GM18907 (cell line): ENCODE data around the gene PLA2G3.
"Not testable (repeated sequence)": the region's sequence is repeated elsewhere in the genome, so short reads cannot be mapped to it uniquely, and the experiment has no call there.

ENCODE experiments used
- ATAC-seq: cut with Tn5 transposase; IDR thresholded peaks from one replicate; pipeline ENCODE4 v1.9.1; 2021; ENCODE audit warnings: mild to moderate bottlenecking, moderate library complexity; ENCODE audit not compliant: unreplicated experiment

Gene PLA2G3

DNA sequence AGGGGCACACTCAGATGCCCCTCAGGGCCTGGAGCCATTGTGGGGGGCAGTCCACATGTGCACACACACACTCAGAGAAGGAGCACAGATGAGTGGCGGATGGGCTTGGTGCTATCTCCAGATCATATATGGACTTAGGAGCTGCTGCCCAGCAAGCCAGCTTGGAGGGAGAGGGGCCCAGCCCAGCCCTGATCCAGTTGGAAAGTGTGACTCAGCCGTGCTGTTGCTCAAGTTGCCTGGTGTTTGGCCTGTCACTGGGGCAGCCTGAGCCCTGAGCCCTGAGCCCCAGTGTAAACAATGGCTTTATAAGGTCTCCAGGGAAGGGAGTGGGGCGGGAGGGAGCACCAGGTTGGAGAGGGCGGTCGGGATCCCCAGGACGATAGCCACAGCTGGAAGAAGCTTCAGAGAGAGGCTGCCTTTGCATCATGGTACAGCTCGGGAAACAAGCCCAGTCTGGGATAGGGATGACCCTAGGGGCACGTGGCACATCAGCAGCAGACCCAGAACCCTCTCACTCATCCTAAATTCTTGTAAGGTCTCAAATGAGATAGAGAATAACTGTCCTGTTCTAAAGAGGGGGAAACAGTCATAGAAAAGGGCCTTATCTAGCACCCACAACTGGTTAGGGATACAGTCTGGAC, 37.7 kb downstream of the PLA2G3 start:
- no peak for ATAC-seq

GRCh38 chr22:31100762-31101525, 39.4 kb downstream of the PLA2G3 start:
- ATAC-seq, result no peak

- ATAC-seq, result no peak
These were observed 40.2 kb downstream of the PLA2G3 start for GRCh38 chr22:31099841-31100761.

- ATAC-seq, result no peak
These were observed 40.9 kb downstream of the PLA2G3 start for GRCh38 chr22:31099386-31099785.

GRCh38 chr22:31098632-31099110, 41.6 kb downstream of the PLA2G3 start:
- ATAC-seq, result no peak

GRCh38 chr22:31097941-31098631, 42.2 kb downstream of the PLA2G3 start:
- no peak for ATAC-seq

- ATAC-seq, result not testable (repeated sequence)
These were observed 42.8 kb downstream of the PLA2G3 start for GRCh38 chr22:31097539-31097938.

- ATAC-seq, result no peak
These were observed 43.5 kb downstream of the PLA2G3 start for GRCh38 chr22:31096657-31097279.

DNA sequence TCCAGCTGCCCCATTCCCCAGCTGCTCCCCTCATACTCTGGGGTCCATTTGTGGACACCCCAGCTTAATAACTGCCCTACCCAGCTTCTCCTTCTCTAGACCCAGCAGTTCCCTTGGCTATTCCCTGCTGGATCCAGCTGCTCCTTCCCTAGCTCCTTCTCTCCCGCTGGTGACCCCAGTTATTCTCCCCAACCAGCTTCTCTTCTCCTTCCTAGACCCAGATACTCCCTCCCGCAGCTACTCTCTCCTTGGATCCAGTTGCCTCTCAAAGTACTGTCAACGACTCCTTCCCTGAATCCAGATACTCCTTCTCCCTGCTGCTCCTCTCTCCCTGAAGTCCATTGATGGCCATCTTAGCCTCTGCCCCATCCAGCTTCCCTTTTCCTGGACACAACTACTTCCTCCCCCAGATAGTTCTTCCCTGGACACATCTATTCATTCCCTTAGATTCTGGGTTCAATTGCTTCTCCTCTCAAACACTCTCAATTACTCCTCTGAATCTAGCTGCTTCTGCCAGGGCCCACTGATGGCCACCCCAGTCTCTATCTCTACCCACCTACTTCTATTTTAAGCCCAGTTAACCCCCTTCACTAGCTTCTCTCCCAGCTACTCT, 44.6 kb downstream of the PLA2G3 start:
- no peak for ATAC-seq

DNA sequence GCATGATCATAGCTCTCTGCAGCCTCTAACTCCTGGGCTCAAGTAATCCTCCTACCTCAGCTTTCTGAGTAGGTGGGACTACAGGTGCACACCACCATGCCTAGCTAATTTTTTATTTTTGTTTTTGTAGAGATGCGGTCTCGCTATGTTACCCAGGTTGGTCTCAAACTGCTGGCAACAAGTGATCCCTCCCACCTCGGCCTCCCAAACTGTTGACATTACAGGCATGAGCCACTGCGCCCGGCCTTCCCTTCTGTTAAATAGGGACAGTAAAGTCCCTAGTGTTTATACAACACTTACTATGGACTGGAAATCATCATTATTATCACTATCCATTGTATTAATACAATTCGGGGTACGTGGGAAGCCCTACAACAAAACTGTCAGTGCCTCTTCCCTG, 45.6 kb downstream of the PLA2G3 start:
- no peak for ATAC-seq

DNA sequence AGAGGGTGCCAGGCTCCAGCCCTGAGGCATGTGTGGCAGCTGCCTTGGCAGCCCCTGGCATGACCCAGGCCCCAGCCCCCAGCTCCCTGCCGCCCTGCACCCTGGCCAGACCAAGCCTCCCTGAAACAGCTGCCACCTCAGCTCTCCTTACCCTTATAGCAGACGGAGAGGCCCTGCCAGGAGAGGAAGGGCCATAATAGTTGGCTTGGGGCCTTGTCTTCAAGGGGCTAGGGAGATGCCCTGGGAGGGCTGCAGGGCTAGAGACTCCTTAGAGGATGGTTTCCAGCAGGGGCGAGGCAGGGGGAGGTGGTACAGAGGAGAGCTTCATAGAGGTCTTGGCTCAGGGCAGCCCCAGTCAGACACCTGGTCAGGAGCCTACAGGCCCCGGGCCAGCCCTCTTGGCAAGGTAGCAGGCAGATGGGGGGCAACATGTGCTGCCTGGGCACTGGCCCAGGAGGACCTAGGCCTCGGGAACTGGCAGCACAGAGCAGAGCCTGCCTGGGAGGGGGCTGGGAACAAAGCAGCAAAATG, 46.2 kb downstream of the PLA2G3 start:
- ATAC-seq, result no peak

GRCh38 chr22:31093086-31093850, 47.0 kb downstream of the PLA2G3 start:
- no peak for ATAC-seq

- ATAC-seq, result no peak
These were observed 48.1 kb downstream of the PLA2G3 start for GRCh38 chr22:31092161-31092560.

GRCh38 chr22:31091106-31091975, 49.0 kb downstream of the PLA2G3 start:
- no peak for ATAC-seq

DNA sequence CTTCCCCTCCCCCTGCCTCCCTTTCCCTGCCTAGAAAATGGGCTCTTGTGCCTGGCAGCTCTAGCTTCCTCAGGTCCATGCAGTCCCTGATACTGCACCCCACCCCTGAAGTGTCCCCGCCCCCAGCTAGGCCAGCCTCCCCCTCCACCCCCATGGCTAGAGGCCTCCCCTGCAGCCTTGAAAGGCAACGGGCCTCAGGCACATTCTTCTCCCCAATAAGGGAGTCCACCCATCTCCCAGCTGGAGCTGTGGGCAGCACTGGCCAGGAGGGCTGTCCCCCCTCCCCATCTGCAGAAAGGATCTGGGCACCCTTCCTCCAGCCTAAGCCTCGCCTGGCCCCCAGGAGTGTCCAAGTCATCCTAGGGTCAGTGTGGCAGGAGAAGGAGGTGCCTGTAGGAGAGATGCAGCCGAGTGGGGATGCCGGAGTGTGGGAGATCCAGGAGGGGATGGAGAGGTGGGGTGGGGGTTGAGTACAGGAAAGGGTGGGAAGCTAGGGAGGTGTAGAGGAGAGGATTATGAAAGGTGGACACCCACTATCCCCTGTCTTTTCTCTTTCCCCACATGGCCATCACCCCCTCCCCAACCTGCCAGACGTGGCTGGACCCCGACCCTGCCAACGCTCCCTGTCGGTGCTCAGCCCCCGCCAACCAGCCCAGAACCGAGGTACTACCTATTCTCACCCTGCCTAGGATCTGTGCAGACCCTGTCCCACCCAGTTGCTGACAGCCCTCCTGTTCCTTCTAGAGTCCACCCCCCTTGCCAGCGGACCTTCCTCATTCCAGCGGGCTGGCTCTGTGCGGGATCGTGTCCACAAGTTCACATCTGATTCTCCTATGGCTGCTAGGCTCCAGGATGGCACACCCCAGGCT, 49.9 kb downstream of the PLA2G3 start:
- ATAC-seq, result no peak

DNA sequence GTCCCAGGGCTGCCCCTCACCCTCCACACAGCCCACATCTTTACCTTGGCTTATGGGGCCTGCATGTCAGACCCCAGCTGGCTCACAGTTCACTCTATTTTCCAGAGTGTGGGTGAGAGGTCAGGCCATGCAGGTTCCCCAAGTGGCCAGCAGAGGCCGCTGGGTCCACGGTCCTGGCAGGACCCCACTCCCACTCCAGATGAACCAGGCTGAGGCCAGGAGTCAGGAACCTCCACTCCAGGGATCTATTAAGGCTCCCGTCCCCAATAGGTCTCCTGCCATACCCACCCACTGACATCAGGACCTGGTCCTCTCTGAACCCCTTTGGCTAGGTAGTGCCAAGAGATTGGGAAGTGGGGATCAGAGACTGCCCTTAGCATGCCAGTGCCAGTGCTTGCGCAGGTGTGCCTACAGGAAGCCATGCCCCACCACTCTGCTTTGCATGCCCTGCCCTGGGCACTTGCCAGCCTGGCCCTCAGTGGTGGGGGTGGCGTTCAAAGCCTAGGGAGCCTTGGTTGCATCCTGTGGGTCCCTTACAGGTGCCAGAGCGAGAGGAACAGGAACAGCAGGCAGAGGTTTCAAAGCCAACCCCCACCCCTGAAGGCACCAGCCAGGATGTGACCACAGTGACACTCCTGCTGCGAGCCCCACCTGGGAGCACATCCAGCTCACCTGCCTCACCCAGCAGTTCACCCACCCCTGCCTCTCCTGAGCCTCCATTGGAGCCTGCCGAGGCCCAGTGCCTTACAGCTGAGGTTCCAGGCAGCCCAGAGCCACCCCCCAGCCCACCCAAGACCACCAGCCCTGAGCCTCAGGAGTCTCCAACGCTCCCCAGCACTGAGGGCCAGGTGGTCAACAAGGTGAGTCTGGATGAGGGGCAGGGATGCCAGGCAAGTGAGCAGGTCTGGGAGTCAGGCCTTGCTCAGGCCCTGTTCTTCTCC, 50.9 kb downstream of the PLA2G3 start:
- no peak for ATAC-seq
